Natural killer cell treated with Interleukin-12 subunit alpha and Interleukin-12 subunit beta and Interleukin-15 and Interleukin-18, amount 100 ng/mL, for 72 hours (primary cell): ENCODE data around the gene PNMA1. TPM values are rescaled to one million over a fixed set of nuclear protein-coding genes. Genes with fewer than 3 reads are reported as not detected.
A peak's percentile ranks its signal among the peaks of the same experiment; 100 is the strongest.

Experiments used
- ATAC-seq, 2 donors: fragments of 150-1000 bp; cut with Tn5 transposase in 1 of 2; sonication (Bioruptor Pico), chemical (Tn5 transposase) in 1 of 2; 2 replicates each; pipeline ENCODE4 v1.10.0; 2021
- DNase-seq: peaks from one replicate; pipeline ENCODE4 v3.0.0; 2022; ENCODE audit warnings: low spot score
- H3K27ac Mint-ChIP-seq, 2 donors: 1 replicate in 1 of 2; 2 replicates in 1 of 2; pipeline ENCODE4 v1.8.0; 2022; ENCODE audit warnings: mixed read lengths in 2 of 2, mild to moderate bottlenecking in 1 of 2, moderate library complexity in 1 of 2
- H3K27me3 Mint-ChIP-seq, 2 donors: 1 replicate in 1 of 2; 2 replicates in 1 of 2; pipeline ENCODE4 v1.8.0; 2022; ENCODE audit warnings: mixed read lengths in 2 of 2
- H3K36me3 Mint-ChIP-seq: one replicate; pipeline ENCODE4 v1.8.0; 2022; ENCODE audit warnings: mixed read lengths
- H3K4me1 Mint-ChIP-seq, 2 donors: 1 replicate in 1 of 2; 2 replicates in 1 of 2; pipeline ENCODE4 v1.8.0; 2022; ENCODE audit warnings: low read depth in 2 of 2, mixed read lengths in 2 of 2, mild to moderate bottlenecking in 1 of 2
- H3K4me3 Mint-ChIP-seq: one replicate; pipeline ENCODE4 v1.8.0; 2022; ENCODE audit warnings: mixed read lengths
- H3K9me3 Mint-ChIP-seq: 2 replicates; pipeline ENCODE4 v1.8.0; 2022; ENCODE audit warnings: mixed read lengths
- total RNA-seq, 2 donors: library from RNA; stranded (reverse); gene quantifications; one replicate each; pipeline ENCODE4 v1.2.3, GENCODE V29; 2022

The PNMA1 gene
- total RNA-seq, 2 donors from 2014 or later = 18.9 to 32.2 TPM

DNA sequence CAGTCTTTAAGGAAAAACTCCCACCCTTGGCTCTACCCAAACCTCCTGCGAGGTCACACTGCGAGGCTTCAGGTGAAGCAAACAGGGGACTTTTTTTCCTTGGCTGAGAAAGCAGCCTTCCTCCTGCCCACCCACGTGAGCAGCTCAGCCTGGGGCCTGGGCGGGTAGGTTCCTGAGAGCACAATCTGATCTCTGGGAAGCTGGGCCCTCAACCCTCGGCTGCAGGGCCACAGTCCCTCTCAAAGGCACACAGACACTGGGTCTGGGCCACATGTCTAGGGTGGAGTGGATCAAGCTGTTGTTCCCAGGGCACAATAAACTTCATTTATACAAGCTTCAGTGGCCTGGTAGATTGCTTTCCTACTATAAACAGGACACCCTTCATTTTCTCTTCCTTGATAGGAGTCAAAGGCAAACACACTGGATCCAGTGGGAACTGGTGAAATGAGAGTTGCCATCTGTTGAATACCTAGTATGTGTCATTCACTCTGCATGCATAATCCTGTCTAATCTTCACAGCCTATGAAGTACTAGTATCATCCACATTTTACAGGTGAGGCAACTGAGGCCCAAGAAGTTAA is 41.3 kb upstream of the PNMA1 start:
- H3K27ac Mint-ChIP-seq = peak overlapping the region; percentile 88 to 93
- ATAC-seq = no peak
- DNase-seq = no peak
- peaks cover 83 to 87% of the 10 kb centered on the region in 2 donors for H3K4me1 Mint-ChIP-seq
- peak overlapping the region; percentile 87 for H3K4me3 Mint-ChIP-seq
- H3K9me3 Mint-ChIP-seq = no peaks in the 10 kb centered on the region
- no peaks in the 10 kb centered on the region for H3K36me3 Mint-ChIP-seq
- H3K27me3 Mint-ChIP-seq = no peaks in the 10 kb centered on the region

DNA sequence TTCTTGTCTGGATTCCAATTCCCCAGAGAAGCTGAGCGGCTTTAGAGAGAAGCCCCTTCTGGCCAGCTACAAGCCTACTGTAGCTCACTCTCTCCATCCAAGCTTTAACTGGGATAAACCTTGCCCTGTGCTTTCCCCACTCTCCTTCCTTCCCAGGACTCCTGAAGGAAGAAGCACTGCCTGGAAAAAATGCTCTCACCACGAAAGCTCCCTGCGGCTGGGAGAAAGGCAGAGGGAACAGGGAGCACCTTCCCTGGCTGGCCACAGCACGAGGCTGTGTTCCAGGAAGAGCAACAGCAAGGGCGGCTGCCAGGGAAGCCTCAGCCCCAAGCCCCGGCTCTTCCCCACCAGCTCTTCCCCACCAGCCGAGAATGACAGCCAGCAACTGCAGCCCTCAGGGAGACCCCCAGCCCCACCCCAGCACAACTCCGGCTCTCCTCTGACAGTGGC is 40.8 kb upstream of the PNMA1 start:
- peaks cover 79 to 88% of the 10 kb centered on the region in 2 donors for H3K4me1 Mint-ChIP-seq
- ATAC-seq (no peak), DNase-seq (no peak)
- H3K9me3 Mint-ChIP-seq = no peaks in the 10 kb centered on the region
- H3K27me3 Mint-ChIP-seq = no peaks in the 10 kb centered on the region
- peak overlapping the region; percentile 88 to 93 for H3K27ac Mint-ChIP-seq
- no peaks in the 10 kb centered on the region for H3K36me3 Mint-ChIP-seq
- H3K4me3 Mint-ChIP-seq = peak overlapping the region; percentile 87

DNA sequence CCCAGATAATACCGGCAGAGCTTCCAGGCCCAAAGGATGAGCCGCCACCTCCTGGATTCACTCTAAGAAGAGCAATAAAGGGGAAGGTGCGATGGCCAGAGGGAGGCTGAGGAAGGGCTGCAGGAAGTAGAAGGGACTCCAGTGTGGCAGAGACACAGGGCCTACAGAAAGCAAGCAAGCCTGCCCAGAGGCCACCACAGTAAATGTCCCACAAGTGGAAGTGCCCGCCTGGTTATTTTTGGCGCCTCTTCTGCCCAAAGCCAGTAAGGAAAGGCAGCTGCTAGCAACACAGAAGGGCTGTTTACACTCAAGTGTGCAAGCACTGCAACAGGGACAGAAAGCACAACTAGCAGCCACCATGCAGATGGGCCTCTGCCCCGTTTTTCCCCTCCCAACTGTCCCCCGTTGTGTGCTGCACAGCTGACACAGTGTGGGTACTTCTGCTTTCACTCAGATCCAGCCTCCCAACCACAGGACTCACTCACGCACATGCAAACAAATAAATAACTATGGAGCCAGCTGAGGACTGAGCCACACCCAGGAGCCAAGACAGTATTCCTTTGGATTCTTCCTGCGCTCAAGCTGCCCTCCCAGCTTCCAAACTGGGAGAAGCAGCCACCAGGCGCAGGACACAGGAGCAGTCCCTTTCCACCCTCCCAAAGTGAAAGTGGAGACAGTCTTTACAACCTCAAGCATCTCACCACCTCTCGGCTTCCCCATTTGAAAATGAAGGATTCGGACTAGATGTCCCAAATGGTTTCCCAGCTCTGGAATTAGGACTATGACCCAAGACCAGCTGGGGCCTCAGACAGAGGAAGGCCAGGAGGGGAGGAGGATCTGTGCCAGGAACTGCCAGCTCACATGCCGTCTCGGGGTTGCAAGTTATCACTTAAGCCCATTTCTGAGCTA is 40.0 kb upstream of the PNMA1 start:
- H3K4me1 Mint-ChIP-seq = peaks cover 83 to 96% of the 10 kb centered on the region in 2 donors
- no peaks in the 10 kb centered on the region for H3K9me3 Mint-ChIP-seq
- H3K27me3 Mint-ChIP-seq = no peaks in the 10 kb centered on the region
- DNase-seq = peak; percentile 72
- H3K27ac Mint-ChIP-seq = peak overlapping the region; percentile 88 to 93
- peak; percentile 68 to 73 for ATAC-seq
- H3K4me3 Mint-ChIP-seq = peak overlapping the region; percentile 87
- H3K36me3 Mint-ChIP-seq = no peaks in the 10 kb centered on the region

DNA sequence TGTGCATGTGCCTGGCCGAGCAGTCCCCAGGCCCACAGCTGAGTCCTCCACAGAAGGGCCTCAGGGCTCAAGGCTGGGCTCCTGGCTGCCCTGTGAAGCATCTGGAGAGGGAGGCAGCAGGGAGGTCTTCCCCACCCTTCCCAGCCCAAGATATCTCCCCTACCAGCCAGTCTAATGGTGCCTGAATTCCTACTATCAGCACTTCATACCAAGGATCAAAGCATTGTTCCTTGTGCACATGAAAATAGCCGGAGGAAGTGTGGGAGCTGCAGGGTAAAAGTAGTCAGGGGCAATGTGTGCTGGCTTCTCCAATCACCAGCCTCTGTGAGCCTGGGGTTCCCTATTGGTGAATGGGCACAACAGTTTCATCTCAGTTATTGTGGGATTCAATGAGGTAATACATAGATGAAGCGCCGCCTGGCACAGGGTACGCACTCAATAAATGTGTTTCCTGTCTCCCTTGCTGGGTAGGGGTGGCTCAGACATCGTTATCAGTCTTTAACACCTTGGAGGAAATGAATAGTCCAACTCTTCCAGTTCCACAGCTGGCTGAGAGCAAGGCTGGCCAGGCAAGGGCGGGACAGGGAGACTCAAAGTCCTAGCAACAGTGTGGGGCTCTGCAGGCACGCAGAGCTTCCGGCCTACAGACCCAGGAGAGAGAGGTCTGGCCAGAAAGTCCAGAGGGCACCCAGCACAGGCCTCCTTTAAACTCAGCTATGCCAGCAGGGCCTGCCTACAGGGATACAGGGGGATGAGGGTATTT is 39.1 kb upstream of the PNMA1 start:
- no peaks in the 10 kb centered on the region for H3K27me3 Mint-ChIP-seq
- peaks cover 86 to 99% of the 10 kb centered on the region in 2 donors for H3K4me1 Mint-ChIP-seq
- peak overlapping the region; percentile 88 to 93 for H3K27ac Mint-ChIP-seq
- peak overlapping the region; percentile 87 for H3K4me3 Mint-ChIP-seq
- H3K36me3 Mint-ChIP-seq = no peaks in the 10 kb centered on the region
- no peaks in the 10 kb centered on the region for H3K9me3 Mint-ChIP-seq
- peak; percentile 56 for DNase-seq
- ATAC-seq = peak; percentile 43 to 47

DNA sequence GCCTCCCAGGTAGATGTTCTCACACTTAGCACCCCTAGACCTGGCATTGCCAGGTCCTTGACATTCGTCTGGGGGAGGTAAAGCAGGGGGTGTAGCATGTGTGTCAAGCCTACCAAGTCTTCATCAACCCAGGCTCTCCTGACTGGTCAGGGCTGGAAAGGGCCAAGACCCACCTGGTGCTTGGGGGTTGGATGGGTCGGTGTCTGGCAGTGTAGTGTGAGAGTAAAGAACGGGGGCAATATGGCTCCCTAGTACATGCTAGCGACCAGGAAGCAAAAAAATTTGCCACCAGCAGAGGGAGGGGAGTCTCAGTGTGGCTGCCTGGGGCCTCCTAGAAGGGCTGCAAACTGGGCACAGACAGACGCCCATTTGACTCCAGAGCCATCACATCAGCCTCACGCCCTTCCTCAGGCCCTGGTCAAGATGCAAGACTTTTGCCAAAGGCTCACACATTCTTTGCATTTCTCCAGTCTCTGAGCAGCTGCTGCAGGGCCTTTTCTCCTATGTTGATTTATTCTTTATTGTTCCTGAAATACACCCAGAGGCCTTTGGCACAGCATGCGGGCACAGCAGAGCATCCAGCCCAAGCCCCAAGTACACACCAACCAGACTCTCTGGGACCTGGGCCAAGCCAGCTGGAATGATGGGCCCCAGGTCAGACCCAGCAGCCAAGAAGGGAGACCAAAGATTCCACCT is 38.3 kb upstream of the PNMA1 start:
- peak; percentile 59 for DNase-seq
- no peak for ATAC-seq
- Mint-ChIP-seq H3K4me1 (peaks cover 84 to 98% of the 10 kb centered on the region in 2 donors), H3K9me3 (no peaks in the 10 kb centered on the region), H3K36me3 (no peaks in the 10 kb centered on the region), H3K27ac (peak overlapping the region; percentile 88 to 93), H3K4me3 (peak overlapping the region; percentile 87), H3K27me3 (no peaks in the 10 kb centered on the region)

DNA sequence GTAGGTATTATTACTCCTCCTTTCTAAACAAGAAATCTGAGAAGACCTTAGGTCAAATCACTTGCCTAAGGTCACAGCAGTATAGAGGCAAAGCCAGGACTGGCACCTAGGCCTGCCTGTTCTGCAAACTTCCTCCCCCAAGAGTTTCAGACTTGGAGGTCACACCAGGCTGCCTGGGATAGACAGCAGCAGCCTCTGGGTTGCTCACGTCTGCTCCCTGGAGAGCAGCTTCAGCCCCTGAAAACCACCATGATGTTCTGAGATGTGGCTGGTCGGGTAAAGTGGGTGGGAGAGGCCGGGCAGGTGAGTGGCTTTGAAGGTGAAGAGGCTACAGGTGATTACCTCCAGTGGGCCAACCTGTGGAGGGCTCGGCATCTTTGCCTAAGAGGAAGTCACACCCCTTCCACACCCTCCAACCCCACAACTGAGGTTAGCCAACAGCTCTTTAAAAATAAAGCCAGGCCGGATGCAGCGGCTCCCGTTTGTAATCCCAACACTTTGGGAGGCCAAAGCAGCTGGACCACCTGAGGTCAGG is 37.0 kb upstream of the PNMA1 start:
- Mint-ChIP-seq H3K27me3 (no peaks in the 10 kb centered on the region), H3K27ac (peak overlapping the region; percentile 88 to 93), H3K4me3 (peak overlapping the region; percentile 87), H3K36me3 (no peaks in the 10 kb centered on the region), H3K4me1 (peaks cover 78 to 94% of the 10 kb centered on the region in 2 donors), H3K9me3 (no peaks in the 10 kb centered on the region)
- ATAC-seq (no peak), DNase-seq (peak; percentile 55)

DNA sequence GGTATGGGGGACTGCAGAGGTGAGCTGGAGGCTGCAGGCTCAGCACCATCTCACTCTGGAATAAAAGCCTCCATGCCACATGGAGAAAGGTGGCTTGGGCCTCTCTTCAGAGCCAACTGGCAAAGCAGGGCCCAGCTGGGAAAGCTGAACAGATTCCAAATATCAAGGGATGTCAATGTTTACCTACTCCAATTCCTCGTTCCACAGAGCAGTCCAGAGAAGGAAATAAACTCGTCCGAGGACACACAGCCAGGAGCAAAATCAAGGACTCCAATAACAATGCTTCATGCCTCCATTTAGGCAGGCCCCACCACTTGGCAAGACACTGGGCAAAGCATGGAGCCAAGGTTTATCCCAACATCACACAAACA is 36.3 kb upstream of the PNMA1 start:
- H3K36me3 Mint-ChIP-seq = no peaks in the 10 kb centered on the region
- DNase-seq = peak; percentile 22
- no peaks in the 10 kb centered on the region for H3K27me3 Mint-ChIP-seq
- no peak for ATAC-seq
- H3K4me1 Mint-ChIP-seq = peaks cover 72 to 89% of the 10 kb centered on the region in 2 donors
- H3K9me3 Mint-ChIP-seq = no peaks in the 10 kb centered on the region
- H3K4me3 Mint-ChIP-seq = peak overlapping the region; percentile 87
- peak overlapping the region in 1 of 2 donors; percentile 93 for H3K27ac Mint-ChIP-seq

DNA sequence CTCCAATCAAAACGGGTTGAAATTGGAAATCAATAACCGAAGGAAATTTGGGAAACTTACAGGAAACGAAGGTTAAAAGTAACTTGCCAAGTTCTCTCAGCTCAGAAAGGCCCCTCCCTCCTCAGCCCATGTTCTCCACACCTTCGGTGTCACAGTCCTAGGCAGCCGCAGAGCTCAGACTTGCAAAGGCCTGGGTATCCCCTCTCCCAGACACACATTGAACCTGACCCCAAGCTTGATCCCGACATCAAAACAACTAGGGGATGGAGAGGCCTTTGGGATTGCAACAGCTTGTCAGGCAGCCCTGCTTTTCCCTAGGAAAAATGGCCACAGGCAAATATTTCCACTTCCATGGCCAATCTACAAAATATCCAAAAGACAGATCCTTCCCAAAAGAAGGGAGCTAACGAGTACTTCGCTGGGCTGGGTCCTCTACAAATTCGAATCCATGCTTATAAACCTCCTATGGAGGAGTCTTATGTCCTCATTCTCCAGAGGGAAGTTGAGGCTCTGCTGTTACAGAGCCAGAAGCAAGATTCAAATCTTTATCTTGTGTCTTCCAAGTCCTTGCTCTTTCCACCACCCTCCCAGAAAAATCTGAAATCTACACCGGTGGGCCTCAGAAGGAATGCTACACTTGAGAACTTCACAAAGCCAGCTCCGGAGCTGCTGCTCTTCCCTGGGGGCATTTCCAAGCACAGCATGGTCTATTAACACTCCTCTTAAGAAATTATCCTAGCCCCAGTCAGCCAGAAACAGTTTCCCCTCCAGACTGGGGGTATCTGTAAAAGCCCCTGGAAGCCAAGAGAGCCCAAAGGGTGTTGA is 35.7 kb upstream of the PNMA1 start:
- ATAC-seq = no peak
- H3K4me3 Mint-ChIP-seq = peak overlapping the region; percentile 87
- H3K27ac Mint-ChIP-seq = peak overlapping the region in 1 of 2 donors; percentile 93
- peak; percentile 62 for DNase-seq
- no peaks in the 10 kb centered on the region for H3K36me3 Mint-ChIP-seq
- peaks cover 71 to 89% of the 10 kb centered on the region in 2 donors for H3K4me1 Mint-ChIP-seq
- no peaks in the 10 kb centered on the region for H3K27me3 Mint-ChIP-seq
- no peaks in the 10 kb centered on the region for H3K9me3 Mint-ChIP-seq

DNA sequence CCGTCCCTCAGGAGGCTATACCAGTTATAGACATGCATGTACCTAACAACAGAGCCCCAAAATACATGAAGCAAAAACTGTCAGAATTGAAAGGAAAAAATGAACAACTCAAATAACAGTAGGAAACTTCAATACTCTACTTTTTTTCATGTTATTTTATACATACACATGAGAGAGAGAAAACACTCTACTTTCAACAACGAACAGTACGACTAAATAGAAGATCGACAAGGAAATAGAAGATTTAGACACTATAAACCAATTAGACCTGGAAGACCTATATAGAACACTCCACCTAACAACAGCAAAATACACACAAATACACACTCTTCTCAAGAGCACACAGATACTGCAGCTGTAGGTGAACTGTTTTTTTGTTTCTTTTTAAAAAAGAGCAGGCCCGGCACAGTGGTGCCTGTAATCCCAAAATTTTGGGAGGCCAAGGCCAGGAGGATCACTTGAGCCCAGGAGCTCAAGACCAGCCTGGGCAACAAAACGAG is 34.7 kb upstream of the PNMA1 start:
- Mint-ChIP-seq H3K27me3 (no peaks in the 10 kb centered on the region), H3K9me3 (no peaks in the 10 kb centered on the region), H3K4me1 (peaks cover 69 to 89% of the 10 kb centered on the region in 2 donors), H3K4me3 (peak overlapping the region; percentile 60), H3K27ac (peak overlapping the region; percentile 53 to 93), H3K36me3 (no peaks in the 10 kb centered on the region)
- no peak for DNase-seq
- no peak for ATAC-seq

DNA sequence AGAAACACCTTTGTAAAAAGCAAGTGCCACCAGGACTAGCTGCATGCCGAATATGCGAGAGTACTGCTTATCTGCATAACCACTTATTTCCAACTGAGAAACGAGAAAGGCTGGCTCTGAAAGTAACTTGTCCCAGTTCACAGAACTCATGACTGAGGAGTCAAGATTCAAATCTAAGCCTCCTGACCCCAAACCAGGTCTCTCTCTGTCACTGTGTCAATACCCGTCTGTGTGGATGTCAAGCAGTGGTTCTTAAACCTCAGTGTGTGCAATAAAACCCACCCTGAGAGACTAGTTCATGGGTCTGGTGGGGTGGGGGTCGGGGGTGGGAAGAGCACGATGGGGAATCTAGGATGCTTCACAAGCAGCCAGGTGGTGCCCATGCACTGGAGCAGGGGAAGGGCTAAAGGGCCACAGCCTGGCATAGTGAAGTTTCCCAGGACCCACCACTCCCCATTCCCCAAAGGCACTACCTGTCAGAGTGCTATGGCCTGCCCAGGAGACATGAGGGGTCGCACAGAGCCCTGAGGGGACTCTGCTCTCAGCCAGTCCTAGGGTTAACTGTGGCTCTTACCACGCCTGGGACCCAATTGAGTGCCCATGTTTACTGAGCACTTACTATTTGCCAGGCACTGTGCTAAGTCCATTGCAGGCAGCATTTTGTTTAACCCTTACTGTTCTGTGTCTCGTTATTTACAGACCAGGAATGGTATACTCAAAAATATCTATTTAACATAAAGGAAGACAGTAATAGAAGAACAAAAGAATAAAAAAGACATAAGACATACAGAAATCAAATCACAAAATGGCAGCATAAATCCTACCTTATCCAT is 33.4 kb upstream of the PNMA1 start:
- Mint-ChIP-seq H3K9me3 (no peaks in the 10 kb centered on the region), H3K36me3 (no peaks in the 10 kb centered on the region), H3K27me3 (no peaks in the 10 kb centered on the region), H3K27ac (peak overlapping the region; percentile 53 to 93), H3K4me1 (peaks cover 71 to 89% of the 10 kb centered on the region in 2 donors), H3K4me3 (peak overlapping the region; percentile 13)
- no peak for ATAC-seq
- DNase-seq = peak; percentile 48

DNA sequence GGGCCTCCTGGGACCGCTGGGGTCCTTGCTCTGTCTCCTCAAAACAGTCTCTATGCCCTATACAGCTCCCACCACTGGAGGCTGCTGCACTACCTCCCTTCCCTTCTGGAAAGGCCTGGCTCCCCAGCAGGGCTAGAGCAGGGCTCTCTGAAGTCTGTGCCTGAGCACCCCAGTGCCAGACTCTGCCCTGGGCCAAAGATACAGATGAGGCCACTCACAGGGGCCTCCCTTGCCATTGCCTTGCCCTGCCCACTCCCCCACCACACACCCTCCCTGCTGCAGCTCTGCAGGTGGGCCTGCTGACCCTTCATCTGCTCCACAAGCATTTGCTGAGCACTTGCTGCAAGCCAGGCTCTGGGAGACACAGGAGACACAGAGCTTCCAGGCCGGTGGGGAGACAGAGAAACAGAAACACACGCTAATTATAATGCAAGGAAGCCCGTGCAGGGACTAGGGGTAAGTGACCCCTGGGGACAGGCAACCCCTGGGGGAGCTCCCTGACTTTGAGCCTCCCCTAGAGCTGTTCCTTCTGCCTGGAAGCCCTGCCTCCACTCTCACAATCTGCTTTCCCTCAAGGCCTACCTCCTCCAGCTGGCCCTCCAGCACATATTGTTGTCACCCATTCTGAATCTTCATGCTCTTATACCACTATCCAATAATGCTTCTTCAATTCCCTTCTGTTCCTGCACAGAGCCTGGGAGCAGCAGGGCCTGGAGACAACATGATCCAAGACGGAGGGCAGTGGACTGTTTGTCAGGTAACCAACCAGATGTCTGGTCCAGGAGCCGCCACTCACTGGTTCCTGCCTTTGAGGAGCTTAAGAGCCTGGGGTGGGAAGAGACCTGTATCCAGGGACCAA is 32.6 kb upstream of the PNMA1 start:
- DNase-seq = peak; percentile 54
- Mint-ChIP-seq H3K27me3 (no peaks in the 10 kb centered on the region), H3K9me3 (no peaks in the 10 kb centered on the region), H3K36me3 (no peaks in the 10 kb centered on the region), H3K4me1 (peaks cover 71 to 89% of the 10 kb centered on the region in 2 donors), H3K4me3 (peak overlapping the region; percentile 2), H3K27ac (peak overlapping the region in 1 of 2 donors; percentile 25)
- no peak for ATAC-seq
